IMR-90 (cell line): ENCODE measurements around the gene SEC11A. TPM values are rescaled to one million over a fixed set of nuclear protein-coding genes. Genes with fewer than 3 reads are reported as not detected.
"Not testable (repeated sequence)": the region's sequence is repeated elsewhere in the genome, so short reads cannot be mapped to it uniquely, and the experiment has no call there.

Experiments used
- ATAC-seq: fragments of 200-7000 bp; cut with Tn5 transposase; 2 replicates; pipeline ENCODE4 v1.9.1; 2020; ENCODE audit warnings: low read depth, mild to moderate bottlenecking, moderate library complexity
- BruUV-seq: library from RNA; stranded (reverse); fragments of 400-500 nt; replicated peaks from 2 replicates; lab custom pipeline; 2021; lab: Mats Ljungman, UMichigan
- CTCF ChIA-PET: fragments of 300-600 bp; formaldehyde crosslinking; extraction: SDS; loops from one replicate; lab custom pipeline; 2021; ENCODE audit warnings: antibody characterized with exemption; lab: Yijun Ruan, JAX
- POLR2A ChIA-PET: fragments of 300-600 bp; sonication (Branson Sonifier 250); formaldehyde crosslinking; loops from one replicate; lab custom pipeline; 2022; ENCODE audit warnings: antibody characterized with exemption; ENCODE audit not compliant: unreplicated experiment; lab: Charles Lee
- DNase-seq: peaks from one replicate; pipeline ENCODE4 v3.0.0; 2013
- H2AFZ ChIP-seq: replicated peaks from 2 replicates; pipeline ENCODE3; 2013; ENCODE audit warnings: low read length, mild to moderate bottlenecking; ENCODE audit not compliant: poor library complexity
- H2AK5ac ChIP-seq: 2 replicates; pipeline ENCODE4 v1.6.1; 2013; ENCODE audit warnings: low read depth, low read length, inconsistent platforms
- H2AK9ac ChIP-seq: replicated peaks from 2 replicates; pipeline ENCODE3; 2013; ENCODE audit warnings: mild to moderate bottlenecking, low read depth, low read length, moderate library complexity; ENCODE audit not compliant: poor library complexity
- H2BK120ac ChIP-seq: 2 replicates; pipeline ENCODE4 v1.6.1; 2013; ENCODE audit warnings: low read depth, low read length, inconsistent platforms
- H2BK15ac ChIP-seq: 3 replicates; pipeline ENCODE4 v1.6.1; 2013; ENCODE audit warnings: low read depth, low read length, inconsistent platforms
- H2BK20ac ChIP-seq: 2 replicates; pipeline ENCODE4 v1.6.1; 2013; ENCODE audit warnings: low read depth, mild to moderate bottlenecking, inconsistent platforms, low read length, moderate library complexity
- H2BK5ac ChIP-seq: 2 replicates; pipeline ENCODE4 v1.6.1; 2013; ENCODE audit warnings: mild to moderate bottlenecking, low read depth, low read length, inconsistent platforms; ENCODE audit not compliant: poor library complexity, severe bottlenecking
- H3K14ac ChIP-seq: replicated peaks from 2 replicates; pipeline ENCODE4 v1.6.1; 2013; ENCODE audit warnings: low read depth, low read length, inconsistent platforms
- H3K18ac ChIP-seq: 2 replicates; pipeline ENCODE4 v1.6.1; 2013; ENCODE audit warnings: low read depth, low read length, control low read depth
- H3K23ac ChIP-seq: 2 replicates; pipeline ENCODE4 v1.6.1; 2013; ENCODE audit warnings: low read depth, low read length, inconsistent platforms
- H3K27ac ChIP-seq: 2 replicates; pipeline ENCODE4 v1.5.1; 2013; ENCODE audit warnings: mild to moderate bottlenecking, control low read depth, low read length; ENCODE audit not compliant: insufficient read depth
- H3K27me3 ChIP-seq: 2 replicates; pipeline ENCODE4 v1.6.1; 2013; ENCODE audit warnings: low read length; ENCODE audit not compliant: control insufficient read depth, insufficient read depth
- H3K36me3 ChIP-seq: 2 replicates; pipeline ENCODE4 v1.6.1; 2013; ENCODE audit warnings: low read length, mixed read lengths; ENCODE audit not compliant: control insufficient read depth, insufficient read depth
- H3K4ac ChIP-seq: 2 replicates; pipeline ENCODE4 v1.6.1; 2013; ENCODE audit warnings: low read depth, low read length, inconsistent platforms
- H3K4me1 ChIP-seq: 2 replicates; pipeline ENCODE4 v1.6.1; 2013; ENCODE audit warnings: low read length, mixed read lengths; ENCODE audit not compliant: control insufficient read depth, insufficient read depth
- H3K4me2 ChIP-seq: 2 replicates; pipeline ENCODE4 v1.6.1; 2013; ENCODE audit warnings: low read depth, mild to moderate bottlenecking, control low read depth, low read length, moderate library complexity
- H3K4me3 ChIP-seq: 2 replicates; pipeline ENCODE4 v1.5.1; 2013; ENCODE audit warnings: low read depth, mild to moderate bottlenecking, control low read depth, low read length, moderate library complexity; ENCODE audit not compliant: insufficient read depth
- H3K56ac ChIP-seq: 2 replicates; pipeline ENCODE4 v1.6.1; 2013; ENCODE audit warnings: low read length, inconsistent platforms; ENCODE audit not compliant: insufficient read depth; ENCODE audit errors: extremely low read depth
- H3K79me1 ChIP-seq, 2 experiments: 2 replicates each; pipeline ENCODE4 v1.6.1; 2013; ENCODE audit warnings: low read length in 2 of 2, inconsistent platforms in 1 of 2, low read depth in 1 of 2
- H3K9ac ChIP-seq: 2 replicates; pipeline ENCODE4 v1.6.1; 2013; ENCODE audit warnings: low read depth, low read length, control low read depth
- H3K9me1 ChIP-seq: 2 replicates; pipeline ENCODE4 v1.6.1; 2013; ENCODE audit warnings: low read length, inconsistent platforms; ENCODE audit not compliant: insufficient read depth
- H3K9me3 ChIP-seq: 2 replicates; pipeline ENCODE4 v1.6.1; 2013; ENCODE audit warnings: low read length; ENCODE audit not compliant: control insufficient read depth, insufficient read depth
- H4K20me1 ChIP-seq: 2 replicates; pipeline ENCODE4 v1.6.1; 2013; ENCODE audit warnings: low read length, inconsistent platforms; ENCODE audit not compliant: insufficient read depth
- H4K5ac ChIP-seq: 2 replicates; pipeline ENCODE4 v1.6.1; 2013; ENCODE audit warnings: mild to moderate bottlenecking, low read depth, low read length, control low read depth
- H4K8ac ChIP-seq, 2 experiments: 2 replicates each; pipeline ENCODE4 v1.6.1; 2013; ENCODE audit warnings: low read depth in 2 of 2, low read length in 2 of 2, control low read depth in 1 of 2, inconsistent platforms in 1 of 2
- H4K91ac ChIP-seq: 2 replicates; pipeline ENCODE4 v1.6.1; 2013; ENCODE audit warnings: low read depth, low read length, inconsistent platforms; ENCODE audit not compliant: insufficient read depth
- WGBS, 2 experiments: methylation state at CpG; one replicate each; pipeline versions ENCODE4 v1.1.5 to v1.1.7; 2013; ENCODE audit warnings: missing lambda C conversion rate in 2 of 2; ENCODE audit not compliant: insufficient read length in 1 of 2; ENCODE audit errors: extremely low coverage in 2 of 2; 5-methylcytosine and 5-hydroxymethylcytosine counted together
- dilution Hi-C: fragments of 300-500 bp; cut with HindIII; formaldehyde crosslinking; loops from one replicate; pipeline ENCODE4 v1.14.3; 2018; ENCODE audit warnings: low sequenced_read_pairs; ENCODE audit not compliant: unreplicated experiment
- in situ Hi-C: fragments of 300-500 bp; cut with MboI; formaldehyde crosslinking; loops from 3 replicates; pipeline ENCODE4 v1.14.3; 2019; ENCODE audit warnings: low sequenced_read_pairs, inconsistent platforms, mixed read lengths
- intact Hi-C: fragments of 100-400 bp; cut with micrococcal nuclease; formaldehyde crosslinking; loops from 2 replicates; pipeline ENCODE4 v1.10.0; 2022
- polyA plus RNA-seq, 3 experiments: library from polyadenylated mRNA; depleted of rRNA; stranded (reverse); fragments of >200 nt; gene quantifications; 2 replicates each; pipeline ENCODE4 v1.2.3, GENCODE V29; 2012; ENCODE audit warnings: low replicate concordance in 1 of 3
- total RNA-seq: library from RNA; depleted of rRNA; stranded (reverse); fragments of >200 nt; gene quantifications from 2 replicates; pipeline ENCODE4 v1.2.3, GENCODE V29; 2012

Gene SEC11A
- total and polyA plus RNA-seq, 2 of the 4 experiments (the other 2 are of a cell fraction) = 62.4 to 108 TPM

DNA sequence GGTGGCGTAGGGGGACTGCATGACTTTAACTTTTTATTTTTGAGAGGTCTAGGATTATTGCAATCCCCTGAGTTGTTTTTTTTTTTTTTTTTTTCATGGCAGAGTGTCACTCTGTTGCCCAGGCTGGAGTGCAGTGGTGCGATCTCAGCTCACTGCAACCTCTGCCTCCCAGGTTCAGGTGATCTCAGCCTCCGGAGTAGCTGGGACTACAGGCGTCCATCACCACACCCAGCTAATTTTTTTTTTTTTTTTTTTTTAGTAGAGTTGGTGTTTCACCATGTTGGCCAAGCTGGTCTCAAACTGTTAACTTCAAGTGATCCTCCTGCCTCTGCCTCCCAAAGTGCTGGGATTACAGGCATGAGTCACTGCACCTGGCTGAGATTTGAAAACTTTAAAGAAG, 39.0 kb upstream of the SEC11A start:
- BruUV-seq, ATAC-seq, H3K36me3 ChIP-seq, in situ Hi-C loops, H2BK120ac ChIP-seq, H3K9me3 ChIP-seq, H3K4me2 ChIP-seq, H3K14ac ChIP-seq, H2BK20ac ChIP-seq, intact Hi-C loops, H2AK9ac ChIP-seq, H4K91ac ChIP-seq, H2AK5ac ChIP-seq, H3K4ac ChIP-seq, H2BK15ac ChIP-seq, DNase-seq, H3K18ac ChIP-seq, H3K23ac ChIP-seq, H4K8ac ChIP-seq, H4K5ac ChIP-seq, H3K4me3 ChIP-seq, H3K9ac ChIP-seq, H2AFZ ChIP-seq, H3K27me3 ChIP-seq, H3K56ac ChIP-seq, H2BK5ac ChIP-seq, H3K27ac ChIP-seq, dilution Hi-C loops: not testable (repeated sequence)
- POLR2A ChIA-PET = interaction anchor here (0.6 kb wide), 1 partner anchor 303 kb away, joined by 3 read pairs; no protein-coding TSS in a partner anchor
- H3K79me1 ChIP-seq = peaks cover 21 to 81% of the 10 kb centered on the region in 2 experiments
- CTCF ChIA-PET = interaction anchor here (0.6 kb wide), 1 partner anchor 28 kb away, joined by 7 read pairs; no protein-coding TSS in a partner anchor
- H4K20me1 ChIP-seq = peaks cover 94% of the 10 kb centered on the region
- peaks cover 24% of the 10 kb centered on the region for H3K9me1 ChIP-seq
- WGBS, 2 experiments = no CpG with 5 or more reads among the region's 4 CpGs
- peaks cover 14% of the 10 kb centered on the region for H3K4me1 ChIP-seq
